GM21423 (cell line): Measurements from ENCODE around the gene MAPK6.
A peak's percentile ranks its signal among the peaks of the same experiment; 100 is the strongest.

Source experiments
- ATAC-seq: cut with Tn5 transposase; IDR thresholded peaks from one replicate; pipeline ENCODE4 v1.9.1; 2021; ENCODE audit warnings: mild to moderate bottlenecking, moderate library complexity; ENCODE audit not compliant: unreplicated experiment

Gene MAPK6

GRCh38 chr15:52100807-52101442 lies 81.9 kb downstream of the MAPK6 start:
- no peak for ATAC-seq

- ATAC-seq = no peak
Measured at GRCh38 chr15:52101542-52102323, 82.7 kb downstream of the MAPK6 start.

GRCh38 chr15:52102463-52102862 lies 83.4 kb downstream of the MAPK6 start:
- ATAC-seq = no peak

GRCh38 chr15:52103217-52104207 lies 84.5 kb downstream of the MAPK6 start:
- ATAC-seq = peak; percentile 60

GRCh38 chr15:52104532-52105004 lies 85.5 kb downstream of the MAPK6 start:
- ATAC-seq = peak; percentile 34

- no peak for ATAC-seq
Measured at GRCh38 chr15:52105846-52106245, 86.8 kb downstream of the MAPK6 start.

- ATAC-seq = no peak
Measured at GRCh38 chr15:52106641-52107040, 87.6 kb downstream of the MAPK6 start.

GRCh38 chr15:52107238-52107637 lies 88.2 kb downstream of the MAPK6 start:
- no peak for ATAC-seq

GRCh38 chr15:52109559-52110451 lies 90.8 kb downstream of the MAPK6 start:
- peak; percentile 51 for ATAC-seq

- no peak for ATAC-seq
Measured at GRCh38 chr15:52111517-52112202, 92.6 kb downstream of the MAPK6 start.

GRCh38 chr15:52112203-52112750 lies 93.3 kb downstream of the MAPK6 start:
- no peak for ATAC-seq

GRCh38 chr15:52113235-52113634 lies 94.2 kb downstream of the MAPK6 start:
- no peak for ATAC-seq

- ATAC-seq = no peak
Measured at GRCh38 chr15:52113708-52114107, 94.7 kb downstream of the MAPK6 start.

GRCh38 chr15:52114261-52115055 lies 95.4 kb downstream of the MAPK6 start:
- ATAC-seq = no peak

- no peak for ATAC-seq
Measured at GRCh38 chr15:52115598-52116427, 96.8 kb downstream of the MAPK6 start.
